ENCODE results near the gene SLC30A1. TPM values are rescaled to one million over a fixed set of nuclear protein-coding genes. Genes with fewer than 3 reads are reported as not detected.

SLC30A1 gene
- total and polyA plus RNA-seq, 10 of the 15 experiments (the other 5 are each of a cell fraction or from before 2014, with no cell fraction given) = 3.5 to 14.1 (median 8.8) TPM

DNA sequence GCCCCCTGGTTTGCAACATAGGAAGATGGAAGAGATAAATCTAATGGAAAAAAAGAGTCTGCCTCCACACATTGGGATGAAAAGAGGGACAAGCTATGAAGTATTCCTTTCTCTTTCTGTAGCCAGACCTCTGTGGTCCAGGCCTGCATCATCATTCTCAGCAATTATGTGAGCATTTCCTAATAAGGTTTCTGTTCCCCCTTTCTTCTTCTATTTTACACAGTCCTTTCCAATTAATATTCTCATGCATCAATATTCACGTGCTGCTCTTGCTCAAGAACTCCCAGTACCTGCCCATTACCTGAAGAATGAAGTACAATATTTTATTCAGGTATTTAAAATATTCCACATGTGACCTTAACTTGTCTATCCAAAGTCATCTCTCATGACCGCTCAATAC lies 8.2 kb upstream of the SLC30A1 start (continued):
- TF ChIP-seq, protein P1, sequence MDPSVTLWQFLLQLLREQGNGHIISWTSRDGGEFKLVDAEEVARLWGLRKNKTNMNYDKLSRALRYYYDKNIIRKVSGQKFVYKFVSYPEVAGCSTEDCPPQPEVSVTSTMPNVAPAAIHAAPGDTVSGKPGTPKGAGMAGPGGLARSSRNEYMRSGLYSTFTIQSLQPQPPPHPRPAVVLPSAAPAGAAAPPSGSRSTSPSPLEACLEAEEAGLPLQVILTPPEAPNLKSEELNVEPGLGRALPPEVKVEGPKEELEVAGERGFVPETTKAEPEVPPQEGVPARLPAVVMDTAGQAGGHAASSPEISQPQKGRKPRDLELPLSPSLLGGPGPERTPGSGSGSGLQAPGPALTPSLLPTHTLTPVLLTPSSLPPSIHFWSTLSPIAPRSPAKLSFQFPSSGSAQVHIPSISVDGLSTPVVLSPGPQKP (IDR thresholded peaks at IDR 0.05; ENCODE audit: low read depth, low read length) = no peak
- TF ChIP-seq POU2F2 (IDR thresholded peaks at IDR 0.05; ENCODE audit: borderline replicate concordance, low read depth, low read length) = no peak
- TF ChIP-seq ATF7 (IDR thresholded peaks at IDR 0.05; ENCODE audit: low read depth) = 0 out of 2 replicates have a peak, but pooled peaks have one; percentile 23
- no peak for TF ChIP-seq RB1 (IDR thresholded peaks at IDR 0.05; ENCODE audit: borderline replicate concordance)
- TF ChIP-seq LARP7 (IDR thresholded peaks at IDR 0.05) = no peak
- TF ChIP-seq ETV6 (conservative IDR thresholded peaks at IDR 0.05 in 1 of 2, IDR thresholded peaks at IDR 0.05 in 1 of 2; ENCODE audit: borderline replicate concordance in 1 of 2, low read depth in 1 of 2) = no peak
- peak; percentile 87 to 89 for TF ChIP-seq BHLHE40 (IDR thresholded peaks at IDR 0.05; ENCODE audit: borderline replicate concordance in 1 of 2, low read depth in 2 of 2, low read length in 1 of 2)
- peak; percentile 77 for TF ChIP-seq SPI1 (IDR thresholded peaks at IDR 0.05; ENCODE audit: borderline replicate concordance, insufficient read depth, low read depth, low read length)
- 0 out of 4 replicates have a peak, but pooled peaks of 1 of the 2 experiments have one; percentile 40 for TF ChIP-seq EP300 (IDR thresholded peaks at IDR 0.05; ENCODE audit: borderline replicate concordance in 1 of 2, control insufficient read depth in 1 of 2, low read depth in 2 of 2, low read length in 2 of 2)

DNA sequence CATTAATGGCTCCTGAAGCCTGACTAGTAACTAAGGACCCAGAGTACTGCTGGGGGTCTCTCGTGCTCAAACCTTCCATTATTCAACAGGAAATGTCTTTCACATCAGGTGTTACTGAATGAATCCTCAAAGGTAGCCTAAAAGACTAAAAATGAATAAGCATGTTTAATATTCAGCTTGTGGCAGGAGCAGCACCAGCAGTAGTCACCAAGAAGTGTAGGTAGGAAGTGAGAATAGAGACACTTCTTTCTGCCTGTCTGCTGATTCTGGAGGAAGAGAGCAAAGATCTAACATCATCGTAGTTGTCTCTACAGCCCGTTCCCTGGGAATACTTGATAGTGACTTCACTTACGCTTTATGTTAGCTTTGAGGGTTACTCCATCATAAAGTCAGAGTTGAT lies 7.6 kb upstream of the SLC30A1 start:
- no TSS peak for BruUV-seq (replicated peaks)
- 69% methylated on average over 4 of the region's 4 CpGs for WGBS (ENCODE audit: insufficient coverage, insufficient replicate concordance, low lambda C conversion rate, missing lambda C conversion rate)
- ChIA-PET POLR2A (no interaction called here), SMC1A (ENCODE audit: uncharacterized antibody, unreplicated experiment) (interaction anchor here (1.1 to 1.6 kb wide), 2 partner anchors 8 to 38 kb away, joined by 3 to 5 read pairs; partner anchors contain the start of gene SLC30A1), CTCF (interaction anchor here (1.1 kb wide), 1 partner anchor 71 kb away, joined by 4 read pairs; no protein-coding TSS in a partner anchor), RAD21 (ENCODE audit: unreplicated experiment) (no interaction called here)
- no peak for FAIRE-seq
- no peak for DNase-seq (ENCODE audit: low read depth, low spot score)
- no peak overlapping the region for H3K9ac ChIP-seq (ENCODE audit: control insufficient read depth, insufficient read depth, low read length)
- H3K9me3 ChIP-seq (replicated peaks; ENCODE audit: control insufficient read depth, insufficient read depth, low read length) = no peaks in the 10 kb centered on the region
- H3K4me1 ChIP-seq (ENCODE audit: control insufficient read depth, insufficient read depth, low read length) = peaks cover 24% of the 10 kb centered on the region
- H4K20me1 ChIP-seq (ENCODE audit: control insufficient read depth, insufficient read depth) = no peaks in the 10 kb centered on the region
- no peak overlapping the region for H3K4me3 ChIP-seq
- H3K36me3 ChIP-seq (ENCODE audit: control insufficient read depth in 2 of 2, insufficient read depth in 2 of 2, low read length in 1 of 2) = no peaks in the 10 kb centered on the region
- H3K4me2 ChIP-seq (ENCODE audit: control insufficient read depth, insufficient read depth) = peak overlapping the region; percentile 32; the same call in 1 of the 2 replicates
- H3K27ac ChIP-seq (ENCODE audit: control insufficient read depth, insufficient read depth) = no peak overlapping the region
- H3K79me2 ChIP-seq (ENCODE audit: control insufficient read depth, insufficient read depth, low read length) = no peaks in the 10 kb centered on the region
- H3K27me3 ChIP-seq (replicated peaks in 1 of 2; ENCODE audit: control insufficient read depth in 2 of 2, insufficient read depth in 2 of 2, low read length in 1 of 2) = no peaks in the 10 kb centered on the region
- peak; percentile 23 for ATAC-seq
- H2AFZ ChIP-seq (ENCODE audit: control insufficient read depth, low read depth, low read length) = no peak overlapping the region; the same call in 1 of the 2 replicates
- in situ Hi-C loops (cut with MboI) (no loop called here), intact Hi-C loops (cut with micrococcal nuclease; ENCODE audit: unreplicated experiment) (no loop called here)
- TF ChIP-seq GATAD2B (conservative IDR thresholded peaks at IDR 0.05; ENCODE audit: low read depth) (no peak), ZNF24 (IDR thresholded peaks at IDR 0.05) (no peak), BCL11A (IDR thresholded peaks at IDR 0.05; ENCODE audit: low read depth, low read length) (no peak), BHLHE40 (IDR thresholded peaks at IDR 0.05; ENCODE audit: borderline replicate concordance in 1 of 2, low read depth in 2 of 2, low read length in 1 of 2) (peak in 1 of 2 experiments; percentile 12; a peak in 1 of 4 replicates), FOXM1 (IDR thresholded peaks at IDR 0.05; ENCODE audit: low read depth, low read length) (no peak), JUND (IDR thresholded peaks at IDR 0.05; ENCODE audit: low read depth, low read length) (no peak), ZNF217 (IDR thresholded peaks at IDR 0.05) (no peak), SPI1 (IDR thresholded peaks at IDR 0.05; ENCODE audit: borderline replicate concordance, insufficient read depth, low read depth, low read length) (peak; percentile 45; the same call in 1 of the 2 replicates), IKZF2 (IDR thresholded peaks at IDR 0.05) (no peak), POLR2AphosphoS2 (IDR thresholded peaks at IDR 0.05; ENCODE audit: low read depth, low read length) (no peak), FOS (IDR thresholded peaks at IDR 0.05; ENCODE audit: borderline replicate concordance, extremely low read depth, insufficient read length) (no peak)
- TF ChIP-seq, protein P2, sequence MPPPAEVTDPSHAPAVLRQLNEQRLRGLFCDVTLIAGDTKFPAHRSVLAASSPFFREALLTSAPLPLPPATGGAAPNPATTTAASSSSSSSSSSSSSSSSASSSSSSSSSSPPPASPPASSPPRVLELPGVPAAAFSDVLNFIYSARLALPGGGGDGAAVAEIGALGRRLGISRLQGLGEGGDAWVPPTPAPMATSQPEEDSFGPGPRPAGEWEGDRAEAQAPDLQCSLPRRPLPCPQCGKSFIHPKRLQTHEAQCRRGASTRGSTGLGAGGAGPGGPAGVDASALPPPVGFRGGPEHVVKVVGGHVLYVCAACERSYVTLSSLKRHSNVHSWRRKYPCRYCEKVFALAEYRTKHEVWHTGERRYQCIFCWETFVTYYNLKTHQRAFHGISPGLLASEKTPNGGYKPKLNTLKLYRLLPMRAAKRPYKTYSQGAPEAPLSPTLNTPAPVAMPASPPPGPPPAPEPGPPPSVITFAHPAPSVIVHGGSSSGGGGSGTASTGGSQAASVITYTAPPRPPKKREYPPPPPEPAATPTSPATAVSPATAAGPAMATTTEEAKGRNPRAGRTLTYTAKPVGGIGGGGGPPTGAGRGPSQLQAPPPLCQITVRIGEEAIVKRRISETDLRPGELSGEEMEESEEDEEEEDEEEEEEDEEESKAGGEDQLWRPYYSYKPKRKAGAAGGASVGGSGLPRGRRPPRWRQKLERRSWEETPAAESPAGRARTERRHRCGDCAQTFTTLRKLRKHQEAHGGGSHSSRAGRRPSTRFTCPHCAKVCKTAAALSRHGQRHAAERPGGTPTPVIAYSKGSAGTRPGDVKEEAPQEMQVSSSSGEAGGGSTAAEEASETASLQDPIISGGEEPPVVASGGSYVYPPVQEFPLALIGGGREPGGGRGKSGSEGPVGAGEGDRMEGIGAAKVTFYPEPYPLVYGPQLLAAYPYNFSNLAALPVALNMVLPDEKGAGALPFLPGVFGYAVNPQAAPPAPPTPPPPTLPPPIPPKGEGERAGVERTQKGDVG (CRISPR knock-in tag; IDR thresholded peaks at IDR 0.05) = no peak
